Psoas muscle (tissue), 8 donors: ENCODE data around the gene F12. TPM values are rescaled to one million over a fixed set of nuclear protein-coding genes. Genes with fewer than 3 reads are reported as not detected.
"Not testable (repeated sequence)": the region's sequence is repeated elsewhere in the genome, so short reads cannot be mapped to it uniquely, and the experiment has no call there.

Source experiments
- ATAC-seq, 4 donors: fragments of 200-7000 bp; cut with Tn5 transposase; one replicate each; pipeline ENCODE4 v1.9.1; 2020; ENCODE audit warnings: moderate library complexity in 3 of 4, mild to moderate bottlenecking in 2 of 4
- DNase-seq, 2 donors: peaks; one replicate each; pipeline ENCODE4 v3.0.0-alpha.2; 2020
- H3K27ac ChIP-seq: fragments of 200-600 bp; one replicate; pipeline ENCODE4 v1.8.0; 2022
- H3K27me3 ChIP-seq, 3 donors: fragments of 200-600 bp in 1 of 3; one replicate each; pipeline versions ENCODE4 v1.6.1 to v1.8.0; 2013 to 2022; ENCODE audit warnings: low read length in 2 of 3, mild to moderate bottlenecking in 2 of 3, moderate library complexity in 1 of 3; ENCODE audit not compliant: insufficient read depth in 3 of 3
- H3K36me3 ChIP-seq, 2 donors: fragments of 200-600 bp in 1 of 2; one replicate each; pipeline versions ENCODE4 v1.6.1 to v1.8.0; 2013 to 2022; ENCODE audit warnings: low read depth in 1 of 2, mild to moderate bottlenecking in 1 of 2, moderate library complexity in 1 of 2; ENCODE audit not compliant: insufficient read depth in 1 of 2
- H3K4me1 ChIP-seq: fragments of 200-600 bp; one replicate; pipeline ENCODE4 v1.8.0; 2022
- H3K4me3 ChIP-seq: fragments of 200-600 bp; one replicate; pipeline ENCODE4 v1.8.0; 2022; ENCODE audit warnings: mild to moderate bottlenecking
- H3K9me3 ChIP-seq: fragments of 200-600 bp; one replicate; pipeline ENCODE4 v1.8.0; 2022
- WGBS, 3 donors: extraction: QIAGEN DNeasy Blood & Tissue Kit; methylation state at CpG; one replicate each; pipeline versions ENCODE4 v1.1.6 to v1.1.7; 2013; 5-methylcytosine and 5-hydroxymethylcytosine counted together
- intact Hi-C, 2 donors: fragments of 100-400 bp; cut with DNase I; formaldehyde crosslinking; loops; one replicate each; pipeline versions ENCODE4 v1.11.0 to v1.14.2; 2022
- polyA plus RNA-seq, 3 donors: library from polyadenylated mRNA; stranded (reverse); fragments of 200-250 nt; gene quantifications; one replicate each; pipeline ENCODE4 v1.2.3, GENCODE V29; 2013
- total RNA-seq, 4 donors: library from RNA; stranded (reverse); fragmentation: NEBNext Ultra II Directional in 2 of 4; extraction: Animal tissue kit (Norgen Biotek cat#: 25700) in 2 of 4; gene quantifications; one replicate each; pipeline versions ENCODE4 v1.2.1 to v1.2.4, GENCODE V29; 2021 to 2023
- TF ChIP-seq, protein P1 (sequence below): fragments of 200-600 bp; IDR thresholded peaks from one replicate; pipeline ENCODE4 v1.8.0; 2022; ENCODE audit warnings: antibody characterized with exemption
- donor health status: healthy with polysubstance abuse.
- donor health status: DM: no; HTN: no; CAD: no; lungs with moderate emphysema.
- donor health status: Bipolar disorder and iron deficiency.
- donor health status: healthy.
- donor health status: DM: yes; HTN: yes; CAD: no.
- donor health status: DM: no; HTN: no; CAD: no.
- donor health status: DM: no; HTN: no; CAD: no.
- donor health status: DM: yes; HTN: yes; CAD: no.

The F12 gene
- total and polyA plus RNA-seq, 7 donors = 0.06 to 0.81 (median 0.24) TPM; not detected in 3

DNA sequence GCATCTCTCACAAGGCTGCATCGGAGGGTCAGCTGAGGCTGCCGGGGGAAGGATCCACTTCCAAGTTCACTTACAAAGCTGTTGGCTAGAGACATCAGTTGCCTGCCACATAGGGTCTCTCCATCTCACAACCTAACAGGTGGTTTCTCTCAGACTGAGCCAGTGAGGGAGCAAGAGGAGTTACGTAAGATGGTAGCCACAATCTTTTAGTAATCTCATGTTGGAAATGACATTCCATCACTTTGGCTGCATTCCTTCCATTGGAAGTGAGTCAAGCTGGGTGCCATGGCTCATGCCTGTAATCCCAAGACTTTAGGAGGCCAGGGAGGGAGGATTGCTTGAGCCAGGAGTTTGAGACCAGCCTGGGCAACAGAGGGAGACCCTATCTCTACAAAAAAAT lies 9.7 kb upstream of the F12 start:
- Histone ChIP-seq H3K36me3 (no peaks in the 10 kb centered on the region), H3K27ac (no peak overlapping the region), H3K9me3 (no peaks in the 10 kb centered on the region), H3K4me3 (no peak overlapping the region), H3K27me3 (no peaks in the 10 kb centered on the region), H3K4me1 (no peaks in the 10 kb centered on the region)
- intact Hi-C loops = no loop called here
- TF ChIP-seq, protein P1, sequence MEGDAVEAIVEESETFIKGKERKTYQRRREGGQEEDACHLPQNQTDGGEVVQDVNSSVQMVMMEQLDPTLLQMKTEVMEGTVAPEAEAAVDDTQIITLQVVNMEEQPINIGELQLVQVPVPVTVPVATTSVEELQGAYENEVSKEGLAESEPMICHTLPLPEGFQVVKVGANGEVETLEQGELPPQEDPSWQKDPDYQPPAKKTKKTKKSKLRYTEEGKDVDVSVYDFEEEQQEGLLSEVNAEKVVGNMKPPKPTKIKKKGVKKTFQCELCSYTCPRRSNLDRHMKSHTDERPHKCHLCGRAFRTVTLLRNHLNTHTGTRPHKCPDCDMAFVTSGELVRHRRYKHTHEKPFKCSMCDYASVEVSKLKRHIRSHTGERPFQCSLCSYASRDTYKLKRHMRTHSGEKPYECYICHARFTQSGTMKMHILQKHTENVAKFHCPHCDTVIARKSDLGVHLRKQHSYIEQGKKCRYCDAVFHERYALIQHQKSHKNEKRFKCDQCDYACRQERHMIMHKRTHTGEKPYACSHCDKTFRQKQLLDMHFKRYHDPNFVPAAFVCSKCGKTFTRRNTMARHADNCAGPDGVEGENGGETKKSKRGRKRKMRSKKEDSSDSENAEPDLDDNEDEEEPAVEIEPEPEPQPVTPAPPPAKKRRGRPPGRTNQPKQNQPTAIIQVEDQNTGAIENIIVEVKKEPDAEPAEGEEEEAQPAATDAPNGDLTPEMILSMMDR = no peak
- DNase-seq (no peak), ATAC-seq (no peak)
- WGBS, 3 donors = 53 to 75% (median 57%) methylated on average over 3 of the region's 3 CpGs

DNA sequence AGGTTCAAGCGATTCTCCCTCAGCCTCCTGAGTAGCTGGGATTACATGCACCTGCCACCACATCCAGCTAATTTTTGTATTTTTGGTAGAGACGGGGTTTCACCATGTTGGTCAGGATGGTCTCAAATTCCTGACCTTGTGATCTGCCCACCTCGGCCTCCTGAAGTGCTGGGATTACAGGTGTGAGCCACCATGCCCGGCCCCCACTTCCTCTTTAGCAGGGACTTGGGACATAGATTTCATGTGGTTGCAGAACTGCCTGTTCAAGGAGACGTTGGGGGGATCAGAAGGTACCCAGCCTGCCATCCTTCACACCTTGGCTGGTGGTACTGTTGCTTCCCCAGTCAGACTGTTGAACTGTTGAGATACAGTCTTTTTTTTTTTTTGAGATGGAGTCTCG lies 7.7 kb upstream of the F12 start:
- WGBS, 3 donors = 75 to 85% (median 82%) methylated on average over 6 of the region's 6 CpGs
- intact Hi-C loops, H3K9me3 ChIP-seq, H3K27ac ChIP-seq, ATAC-seq, H3K27me3 ChIP-seq, H3K4me3 ChIP-seq, DNase-seq, H3K4me1 ChIP-seq, H3K36me3 ChIP-seq: not testable (repeated sequence)

GRCh38 chr5:177414481-177414880 lies 5.1 kb upstream of the F12 start:
- TF ChIP-seq, protein P1 = no peak
- Histone ChIP-seq H3K4me1 (no peaks in the 10 kb centered on the region), H3K27me3 (no peaks in the 10 kb centered on the region), H3K4me3 (no peak overlapping the region), H3K27ac (no peak overlapping the region), H3K36me3 (no peaks in the 10 kb centered on the region), H3K9me3 (no peaks in the 10 kb centered on the region)
- intact Hi-C loops = no loop called here
- ATAC-seq (no peak), DNase-seq (no peak)
- WGBS, 3 donors = 80 to 86% (median 83%) methylated on average over 3 of the region's 3 CpGs

- TF ChIP-seq, protein P1 = no peak
- ATAC-seq = no peak
- no peak overlapping the region for H3K27ac ChIP-seq
Measured at GRCh38 chr5:177412603-177413233, 3.4 kb upstream of the F12 start.

DNA sequence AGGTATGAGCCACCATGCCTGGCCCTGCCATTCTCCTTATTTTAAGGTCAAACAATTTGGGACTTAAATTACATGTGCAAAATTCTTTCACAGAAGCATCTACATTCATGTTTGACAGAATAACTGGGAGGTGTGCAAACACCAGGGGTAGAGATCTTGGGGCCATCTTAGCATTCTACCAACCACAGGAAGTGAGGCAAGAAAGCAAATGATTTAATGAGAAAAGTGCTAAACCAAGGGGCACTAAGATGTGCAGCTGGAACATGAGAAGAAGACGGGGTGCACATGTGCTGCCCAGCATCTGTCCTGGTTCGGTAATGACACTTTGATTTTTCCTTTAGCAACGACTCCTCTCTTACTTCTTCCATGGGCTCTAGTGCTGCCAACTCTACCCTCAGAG lies 1.2 kb upstream of the F12 start:
- H3K36me3 ChIP-seq = no peaks in the 10 kb centered on the region
- TF ChIP-seq, protein P1 = no peak
- DNase-seq (no peak), ATAC-seq (no peak)
- no peak overlapping the region for H3K4me3 ChIP-seq
- 76 to 84% (median 81%) methylated on average over 3 of the region's 3 CpGs for WGBS, 3 donors
- peaks cover 0 to 1% (median 0%) of the 10 kb centered on the region in 3 donors for H3K27me3 ChIP-seq
- H3K9me3 ChIP-seq = no peaks in the 10 kb centered on the region
- intact Hi-C loops = no loop called here
- no peaks in the 10 kb centered on the region for H3K4me1 ChIP-seq
- no peak overlapping the region for H3K27ac ChIP-seq

More at GRCh38 chr5:177412603-177413233, 3.4 kb upstream of the F12 start:
- H3K27me3 ChIP-seq = no peaks in the 10 kb centered on the region
- DNase-seq = no peak
- no peaks in the 10 kb centered on the region for H3K9me3 ChIP-seq
- H3K4me3 ChIP-seq = no peak overlapping the region
- 79 to 86% (median 82%) methylated on average over 8 of the region's 8 CpGs for WGBS, 3 donors
- intact Hi-C loops = no loop called here
- H3K4me1 ChIP-seq = no peaks in the 10 kb centered on the region
- H3K36me3 ChIP-seq = no peaks in the 10 kb centered on the region
